Measurements from ENCODE around the gene APOC3.
"Not testable (repeated sequence)": the region's sequence is repeated elsewhere in the genome, so short reads cannot be mapped to it uniquely, and the experiment has no call there.

The APOC3 gene

GRCh38 chr11:116796548-116796947 is 33.2 kb upstream of the APOC3 start:
- TF ChIP-seq CTCF (IDR thresholded peaks at IDR 0.05; ENCODE audit: low read depth, low read length, missing control alignments), result no peak
- no peak for DNase-seq
- H3K27ac ChIP-seq, result no peak overlapping the region
- H3K27me3 ChIP-seq (replicated peaks), result no peaks in the 10 kb centered on the region
- no peaks in the 10 kb centered on the region for H3K36me3 ChIP-seq (replicated peaks)
- H3K4me3 ChIP-seq (ENCODE audit: low read depth, low read length), result no peak overlapping the region
- in situ Hi-C loops (cut with HindIII; ENCODE audit: low pct_ligation_motif_present, low sequenced_read_pairs), result no loop called here

- in situ Hi-C loops (cut with HindIII; ENCODE audit: low pct_ligation_motif_present, low sequenced_read_pairs), result no loop called here
These were observed 31.9 kb upstream of the APOC3 start for GRCh38 chr11:116797816-116798215.

GRCh38 chr11:116798368-116798767 is 31.3 kb upstream of the APOC3 start:
- no peak for DNase-seq
- H3K36me3 ChIP-seq (replicated peaks), result no peaks in the 10 kb centered on the region
- in situ Hi-C loops (cut with HindIII; ENCODE audit: low pct_ligation_motif_present, low sequenced_read_pairs), result no loop called here
- no peaks in the 10 kb centered on the region for H3K27me3 ChIP-seq (replicated peaks)
- TF ChIP-seq CTCF (IDR thresholded peaks at IDR 0.05; ENCODE audit: low read depth, low read length, missing control alignments), result no peak
- H3K4me3 ChIP-seq (ENCODE audit: low read depth, low read length), result no peak overlapping the region
- no peak overlapping the region for H3K27ac ChIP-seq

More at GRCh38 chr11:116797816-116798215, 31.9 kb upstream of the APOC3 start:
- no peak for DNase-seq
- no peaks in the 10 kb centered on the region for H3K36me3 ChIP-seq (replicated peaks)
- H3K27ac ChIP-seq, result no peak overlapping the region
- TF ChIP-seq CTCF (IDR thresholded peaks at IDR 0.05; ENCODE audit: low read depth, low read length, missing control alignments), result no peak
- no peak overlapping the region for H3K4me3 ChIP-seq (ENCODE audit: low read depth, low read length)
- no peaks in the 10 kb centered on the region for H3K27me3 ChIP-seq (replicated peaks)

GRCh38 chr11:116800610-116801009 is 29.1 kb upstream of the APOC3 start:
- DNase-seq, result no peak

GRCh38 chr11:116801662-116802061 is 28.0 kb upstream of the APOC3 start:
- H3K4me3 ChIP-seq (ENCODE audit: low read depth, low read length); DNase-seq; in situ Hi-C loops (cut with HindIII; ENCODE audit: low pct_ligation_motif_present, low sequenced_read_pairs): not testable (repeated sequence)

More at GRCh38 chr11:116800610-116801009, 29.1 kb upstream of the APOC3 start:
- in situ Hi-C loops (cut with HindIII; ENCODE audit: low pct_ligation_motif_present, low sequenced_read_pairs), result no loop called here
- no peak overlapping the region for H3K4me3 ChIP-seq (ENCODE audit: low read depth, low read length)
- H3K27ac ChIP-seq, result no peak overlapping the region
- H3K36me3 ChIP-seq (replicated peaks), result no peaks in the 10 kb centered on the region
- no peaks in the 10 kb centered on the region for H3K27me3 ChIP-seq (replicated peaks)
- TF ChIP-seq CTCF (IDR thresholded peaks at IDR 0.05; ENCODE audit: low read depth, low read length, missing control alignments), result no peak

GRCh38 chr11:116804001-116804400 is 25.7 kb upstream of the APOC3 start:
- Histone ChIP-seq H3K27me3 (replicated peaks) (no peaks in the 10 kb centered on the region), H3K36me3 (replicated peaks) (no peaks in the 10 kb centered on the region), H3K4me3 (ENCODE audit: low read depth, low read length) (no peak overlapping the region), H3K27ac (no peak overlapping the region)
- no peak for DNase-seq
- TF ChIP-seq CTCF (IDR thresholded peaks at IDR 0.05; ENCODE audit: low read depth, low read length, missing control alignments), result no peak
- in situ Hi-C loops (cut with HindIII; ENCODE audit: low pct_ligation_motif_present, low sequenced_read_pairs), result no loop called here

More at GRCh38 chr11:116801662-116802061, 28.0 kb upstream of the APOC3 start:
- H3K27ac ChIP-seq; H3K36me3 ChIP-seq (replicated peaks); H3K27me3 ChIP-seq (replicated peaks): not testable (repeated sequence)

Measured in brain microvascular endothelial cell (primary cell).